Stimulated activated CD8-positive, alpha-beta memory T cell treated with anti-CD3 and anti-CD28 coated beads, Interleukin-4, amount 100 ng/mL, for 48 hours (primary cell): Measurements from ENCODE around the gene SUZ12.
"Not testable (repeated sequence)": the region's sequence is repeated elsewhere in the genome, so short reads cannot be mapped to it uniquely, and the experiment has no call there.

Source experiments
- DNase-seq: peaks from one replicate; pipeline ENCODE4 v3.0.0-alpha.2; 2020

Gene SUZ12

GRCh38 chr17:31936615-31937609 lies at the start of gene SUZ12:
SUZ12 (plus strand) TSS chr17:31937007; CDS start chr17:31937247, 240 bp downstream.
- peak; percentile 86 for DNase-seq

- DNase-seq: no peak
Observed at GRCh38 chr17:31888124-31888523, 48.7 kb upstream of the SUZ12 start.

- no peak for DNase-seq
Observed at GRCh38 chr17:31900877-31901276, 35.9 kb upstream of the SUZ12 start.

GRCh38 chr17:31902693-31903092 lies 34.1 kb upstream of the SUZ12 start:
- no peak for DNase-seq

- no peak for DNase-seq
Observed at GRCh38 chr17:31903401-31903800, 33.4 kb upstream of the SUZ12 start.

GRCh38 chr17:31907342-31907962 lies 29.4 kb upstream of the SUZ12 start:
- no peak for DNase-seq

GRCh38 chr17:31908386-31908785 lies 28.4 kb upstream of the SUZ12 start:
- no peak for DNase-seq

GRCh38 chr17:31912705-31913104 lies 24.1 kb upstream of the SUZ12 start:
- not testable (repeated sequence) for DNase-seq

- no peak for DNase-seq
Observed at GRCh38 chr17:31915456-31916100, 21.2 kb upstream of the SUZ12 start.

GRCh38 chr17:31916491-31917064 lies 20.2 kb upstream of the SUZ12 start:
- DNase-seq: no peak

GRCh38 chr17:31917065-31917529 lies 19.7 kb upstream of the SUZ12 start:
- no peak for DNase-seq

GRCh38 chr17:31917721-31918120 lies 19.1 kb upstream of the SUZ12 start:
- not testable (repeated sequence) for DNase-seq

GRCh38 chr17:31918701-31919128 lies 18.1 kb upstream of the SUZ12 start:
- no peak for DNase-seq

- peak; percentile 37 for DNase-seq
Observed at GRCh38 chr17:31919802-31920525, 16.8 kb upstream of the SUZ12 start.

GRCh38 chr17:31926100-31926729 lies 10.6 kb upstream of the SUZ12 start:
- no peak for DNase-seq

- no peak for DNase-seq
Observed at GRCh38 chr17:31931756-31932155, 5.1 kb upstream of the SUZ12 start.

GRCh38 chr17:31935512-31935911 lies 1.3 kb upstream of the SUZ12 start:
- DNase-seq: peak; percentile 18

GRCh38 chr17:31937926-31938641 lies 1.3 kb downstream of the SUZ12 start:
- DNase-seq: peak; percentile 7

GRCh38 chr17:31941916-31942315 lies 5.1 kb downstream of the SUZ12 start:
- DNase-seq: peak; percentile 11

GRCh38 chr17:31942396-31942795 lies 5.6 kb downstream of the SUZ12 start:
- DNase-seq: peak; percentile 3

- peak; percentile 11 for DNase-seq
Observed at GRCh38 chr17:31951953-31952352, 15.1 kb downstream of the SUZ12 start.
